ENCODE results near the gene SUGP1. TPM values are rescaled to one million over a fixed set of nuclear protein-coding genes. Genes with fewer than 3 reads are reported as not detected.

SUGP1 gene
- total RNA-seq, 2 experiments from 2014 or later = 65.2 to 71.1 TPM

DNA sequence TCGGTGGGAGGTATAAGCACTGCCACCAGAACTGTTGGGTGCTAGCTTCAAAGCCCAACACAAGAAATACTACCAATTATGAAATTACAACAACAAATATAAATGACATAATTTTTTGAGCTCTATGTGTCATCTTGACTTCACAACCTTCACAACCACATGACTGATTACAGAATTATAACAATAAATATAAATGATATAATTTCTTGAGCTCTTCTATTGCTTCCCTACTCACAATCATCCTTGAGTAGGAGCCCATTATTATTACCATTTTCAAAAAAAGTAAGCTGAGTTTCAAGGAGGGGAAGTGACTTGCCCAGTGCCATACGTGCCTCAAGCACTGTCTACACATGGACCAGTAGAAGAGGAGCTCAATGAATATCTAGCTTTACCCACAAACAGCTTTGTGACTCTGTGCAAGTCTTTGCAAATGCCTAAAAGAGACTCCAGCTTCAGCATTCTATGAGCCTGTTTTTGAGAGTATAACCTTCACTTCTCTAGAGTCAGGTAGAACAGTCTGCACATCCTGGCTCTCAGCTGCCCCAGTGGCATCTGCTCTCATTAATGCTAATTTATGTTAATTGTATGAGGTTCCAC lies 86.0 kb downstream of the SUGP1 start:
- peaks cover 6% of the 10 kb centered on the region for H3K27me3 Mint-ChIP-seq
- H3K4me1 Mint-ChIP-seq = no peaks in the 10 kb centered on the region
- no peaks in the 10 kb centered on the region for H3K36me3 Mint-ChIP-seq
- H3K4me3 Mint-ChIP-seq = no peak overlapping the region
- ATAC-seq (no peak), DNase-seq (no peak)
- peaks cover 6% of the 10 kb centered on the region for H3K9me3 Mint-ChIP-seq (ENCODE audit: low read depth)
- no peak overlapping the region for H3K27ac Mint-ChIP-seq
- CTCF ChIA-PET = interaction anchor here (1.6 kb wide), 1 partner anchor 60 kb away, joined by 4 read pairs; no protein-coding TSS in a partner anchor

DNA sequence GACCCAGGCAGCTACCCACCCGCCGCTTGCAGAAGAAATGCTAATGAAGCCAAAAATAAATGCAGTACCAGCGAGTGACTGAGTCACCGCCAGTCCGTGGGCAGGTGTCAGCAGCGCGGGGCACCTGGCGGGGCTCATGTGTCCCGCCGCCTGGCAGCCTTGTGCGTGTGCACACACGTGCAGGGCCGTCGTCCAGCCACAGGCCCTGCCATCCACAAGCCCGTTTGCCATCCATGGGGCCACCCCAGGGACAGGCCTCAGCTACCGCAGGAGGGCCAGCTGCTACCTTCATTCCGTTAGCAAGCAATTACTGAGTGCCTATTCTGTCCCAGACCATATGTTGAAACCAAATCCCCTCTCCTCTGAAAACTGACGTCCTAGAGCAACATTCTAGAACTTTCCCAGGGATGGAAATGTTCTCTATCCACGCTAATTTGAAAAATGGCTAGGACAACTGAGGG lies 88.0 kb downstream of the SUGP1 start:
- CTCF ChIA-PET = no interaction called here

DNA sequence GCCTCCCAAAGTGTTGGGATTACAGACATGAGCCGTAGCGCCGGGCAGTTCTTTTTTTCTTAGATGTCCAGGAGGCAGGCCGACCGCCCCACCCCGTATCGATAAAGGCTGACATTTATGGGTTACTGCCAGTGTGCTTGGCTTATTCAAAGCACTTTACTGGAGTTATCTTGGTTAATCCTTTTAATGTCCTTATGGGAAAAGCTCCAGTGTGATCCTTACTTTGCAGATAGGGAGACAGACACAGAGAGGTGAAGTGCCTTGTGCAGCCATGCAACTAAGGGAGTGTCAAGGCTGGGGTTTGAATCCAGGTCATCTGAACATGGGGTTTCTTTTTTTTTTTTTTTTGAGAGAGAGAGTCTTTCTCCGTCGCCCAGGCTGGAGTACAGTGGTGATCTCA lies 89.3 kb downstream of the SUGP1 start:
- DNase-seq (no peak), ATAC-seq (no peak)
- H3K4me1 Mint-ChIP-seq = no peaks in the 10 kb centered on the region
- peaks cover 2% of the 10 kb centered on the region for H3K9me3 Mint-ChIP-seq (ENCODE audit: low read depth)
- H3K36me3 Mint-ChIP-seq = no peaks in the 10 kb centered on the region
- H3K27ac Mint-ChIP-seq = no peak overlapping the region
- no peak overlapping the region for H3K4me3 Mint-ChIP-seq
- CTCF ChIA-PET = interaction anchor here (0.7 kb wide), 1 partner anchor 635 kb away, joined by 3 read pairs; no protein-coding TSS in a partner anchor
- H3K27me3 Mint-ChIP-seq = peaks cover 10% of the 10 kb centered on the region

More for the DNA sequence above, 88.0 kb downstream of the SUGP1 start:
- no peaks in the 10 kb centered on the region for H3K36me3 Mint-ChIP-seq
- H3K9me3 Mint-ChIP-seq (ENCODE audit: low read depth) = peaks cover 6% of the 10 kb centered on the region
- H3K4me1 Mint-ChIP-seq = no peaks in the 10 kb centered on the region
- H3K27ac Mint-ChIP-seq = no peak overlapping the region
- H3K4me3 Mint-ChIP-seq = no peak overlapping the region
- peaks cover 10% of the 10 kb centered on the region for H3K27me3 Mint-ChIP-seq
- ATAC-seq (no peak), DNase-seq (no peak)

DNA sequence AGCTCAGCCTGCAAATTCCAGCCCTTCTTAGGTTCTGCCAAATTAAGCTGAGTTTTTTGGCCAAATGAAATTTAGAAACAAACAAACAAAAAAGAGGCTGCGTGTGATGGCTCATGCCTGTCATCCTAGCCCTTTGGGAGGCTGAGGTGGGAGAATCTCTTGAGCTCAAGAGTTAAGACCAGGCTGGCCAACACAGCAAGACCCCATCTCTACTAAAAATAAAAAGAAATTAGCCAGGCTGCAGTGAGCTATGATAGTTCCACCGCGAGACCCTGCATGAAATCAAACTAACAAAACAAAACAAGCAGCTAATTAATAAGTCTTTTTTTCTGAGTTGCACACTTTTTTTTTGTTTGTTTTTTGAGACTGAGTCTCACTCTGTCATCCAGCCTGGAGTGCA lies 90.6 kb downstream of the SUGP1 start:
- ATAC-seq (no peak), DNase-seq (no peak)
- no peaks in the 10 kb centered on the region for H3K9me3 Mint-ChIP-seq (ENCODE audit: low read depth)
- no peak overlapping the region for H3K27ac Mint-ChIP-seq
- H3K4me3 Mint-ChIP-seq = no peak overlapping the region
- CTCF ChIA-PET = interaction anchor here (0.6 to 1.8 kb wide), 2 partner anchors 55 to 122 kb away, joined by 3 to 4 read pairs; no protein-coding TSS in a partner anchor
- peaks cover 3% of the 10 kb centered on the region for H3K4me1 Mint-ChIP-seq
- H3K27me3 Mint-ChIP-seq = peaks cover 10% of the 10 kb centered on the region
- no peaks in the 10 kb centered on the region for H3K36me3 Mint-ChIP-seq

DNA sequence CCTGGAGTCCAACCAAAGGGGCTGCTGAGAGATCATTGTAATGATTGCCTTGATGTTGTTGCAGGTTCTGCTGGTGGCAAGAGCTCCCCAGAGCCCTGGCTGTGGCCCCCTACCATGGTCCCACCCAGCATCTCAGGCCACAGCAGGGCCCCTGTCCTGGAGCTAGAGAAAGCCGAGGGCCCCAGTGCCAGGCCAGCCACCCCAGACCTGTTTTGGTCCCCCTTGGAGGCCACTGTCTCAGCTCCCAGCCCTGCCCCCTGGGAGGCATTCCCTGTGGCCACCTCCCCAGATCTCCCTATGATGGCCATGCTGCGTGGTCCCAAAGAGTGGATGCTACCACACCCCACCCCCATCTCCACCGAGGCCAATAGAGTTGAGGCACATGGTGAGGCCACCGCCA lies 93.1 kb downstream of the SUGP1 start:
- CTCF ChIA-PET = interaction anchor here (1.1 kb wide), 1 partner anchor 12 kb away, joined by 3 read pairs; no protein-coding TSS in a partner anchor
- H3K4me1 Mint-ChIP-seq = peaks cover 3% of the 10 kb centered on the region
- ATAC-seq (no peak), DNase-seq (no peak)
- no peaks in the 10 kb centered on the region for H3K9me3 Mint-ChIP-seq (ENCODE audit: low read depth)
- no peak overlapping the region for H3K27ac Mint-ChIP-seq
- H3K27me3 Mint-ChIP-seq = peaks cover 23% of the 10 kb centered on the region
- no peaks in the 10 kb centered on the region for H3K36me3 Mint-ChIP-seq
- H3K4me3 Mint-ChIP-seq = no peak overlapping the region

DNA sequence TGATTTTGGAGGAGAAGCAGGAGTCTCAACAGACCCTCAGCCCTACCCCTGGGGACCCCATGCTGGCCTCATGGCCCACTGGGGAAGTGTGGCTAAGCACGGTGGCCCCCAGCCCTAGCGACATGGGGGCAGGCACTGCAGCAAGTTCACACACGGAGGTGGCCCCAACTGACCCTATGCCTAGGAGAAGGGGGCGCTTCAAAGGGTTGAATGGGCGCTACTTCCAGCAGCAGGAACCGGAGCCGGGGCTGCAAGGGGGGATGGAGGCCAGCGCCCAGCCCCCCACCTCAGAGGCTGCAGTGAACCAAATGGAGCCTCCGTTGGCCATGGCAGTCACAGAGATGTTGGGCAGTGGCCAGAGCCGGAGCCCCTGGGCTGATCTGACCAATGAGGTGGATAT lies 93.6 kb downstream of the SUGP1 start:
- no peak overlapping the region for H3K4me3 Mint-ChIP-seq
- H3K27ac Mint-ChIP-seq = no peak overlapping the region
- peaks cover 3% of the 10 kb centered on the region for H3K4me1 Mint-ChIP-seq
- peaks cover 20% of the 10 kb centered on the region for H3K27me3 Mint-ChIP-seq
- CTCF ChIA-PET = interaction anchor here (1.1 kb wide), 1 partner anchor 11 kb away, joined by 3 read pairs; no protein-coding TSS in a partner anchor
- ATAC-seq (no peak), DNase-seq (no peak)
- H3K9me3 Mint-ChIP-seq (ENCODE audit: low read depth) = no peaks in the 10 kb centered on the region
- H3K36me3 Mint-ChIP-seq = no peaks in the 10 kb centered on the region

DNA sequence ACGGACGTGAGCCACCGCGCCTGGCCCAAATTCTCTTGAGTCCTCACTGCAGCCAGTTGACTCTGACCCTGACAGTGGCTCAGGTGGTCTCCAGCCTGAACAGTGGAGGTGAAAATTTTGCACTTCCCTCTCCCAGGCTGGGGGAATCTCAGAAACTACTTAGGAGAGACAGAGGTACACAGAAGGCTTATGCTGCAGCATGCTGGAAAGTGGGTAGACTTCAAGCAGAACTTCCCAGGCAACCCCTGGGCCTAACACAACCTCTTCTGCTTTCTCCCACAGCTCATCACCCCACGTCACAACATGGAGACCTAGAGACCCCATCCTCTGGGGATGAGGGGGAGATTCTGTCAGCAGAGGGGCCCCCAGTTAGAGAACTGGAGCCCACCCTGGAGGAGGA lies 94.1 kb downstream of the SUGP1 start:
- Mint-ChIP-seq H3K4me3 (no peak overlapping the region), H3K27me3 (peaks cover 20% of the 10 kb centered on the region), H3K36me3 (no peaks in the 10 kb centered on the region), H3K4me1 (peaks cover 3% of the 10 kb centered on the region), H3K9me3 (ENCODE audit: low read depth) (no peaks in the 10 kb centered on the region), H3K27ac (no peak overlapping the region)
- DNase-seq (no peak), ATAC-seq (no peak)
- CTCF ChIA-PET = interaction anchor here (1.0 to 1.9 kb wide), 5 partner anchors 23 to 80 kb away, joined by 3 to 13 read pairs (median 5); partner anchors contain the start of genes BORCS8, NR2C2AP and RFXANK

Other genes starting within 250 kb of the SUGP1 start
- gene TMEM161A, start 182.0 kb downstream of the SUGP1 start, total RNA-seq = 10 to 100 TPM; 22.0 to 25.1 TPM
- gene MEF2B, start 150.2 kb downstream of the SUGP1 start, total RNA-seq = 1 to 10 TPM; 3.2 to 7.2 TPM
- gene BORCS8, start 128.4 kb downstream of the SUGP1 start, total RNA-seq = 10 to 100 TPM; 33.1 to 34.8 TPM
- 100 to 1,000 TPM; 110 to 121 TPM for gene RFXANK, start 128.3 kb downstream of the SUGP1 start, total RNA-seq
- gene NR2C2AP, start 117.1 kb downstream of the SUGP1 start, total RNA-seq = 10 to 100 TPM; 32.8 to 33.0 TPM
- under 1 TPM in 1 of 2 experiments, not detected in 1; 0.05 TPM for gene NCAN, start 108.6 kb downstream of the SUGP1 start, total RNA-seq
- gene TM6SF2, start 47.2 kb downstream of the SUGP1 start, total RNA-seq = not detected
- 10 to 100 TPM; 80.6 to 82.4 TPM for gene MAU2, start 320 bp upstream of the SUGP1 start, total RNA-seq
- 100 to 1,000 TPM; 159 to 161 TPM for gene GATAD2A, start 85.2 kb upstream of the SUGP1 start, total RNA-seq
- 1 to 10 TPM; 4.2 to 6.3 TPM for gene TSSK6, start 195.0 kb upstream of the SUGP1 start, total RNA-seq
- 100 to 1,000 TPM; 372 to 417 TPM for gene NDUFA13, start 195.7 kb upstream of the SUGP1 start, total RNA-seq
- gene YJEFN3, start 208.4 kb upstream of the SUGP1 start, total RNA-seq = 1 to 10 TPM; 7.4 to 9.9 TPM
- under 1 TPM; 0.12 to 0.15 TPM for gene CILP2, start 217.8 kb upstream of the SUGP1 start, total RNA-seq

Data from activated CD8-positive, alpha-beta memory T cell treated with anti-CD3 and anti-CD28 coated beads, Interleukin-2, amount 10 ng/mL, durations not matched to agents 7 days and 5 days (primary cell).